HepG2 (cell line): Measurements from ENCODE around the gene HLA-F. TPM values are rescaled to one million over a fixed set of nuclear protein-coding genes. Genes with fewer than 3 reads are reported as not detected.

ENCODE experiments used
- ATAC-seq: fragments of 200-7000 bp; cut with Tn5 transposase; 3 replicates; pipeline ENCODE4 v1.9.1; 2020; ENCODE audit warnings: mild to moderate bottlenecking, moderate library complexity
- BruUV-seq: library from RNA; stranded (reverse); fragments of 400-500 nt; replicated peaks from 2 replicates; lab custom pipeline; 2021; lab: Mats Ljungman, UMichigan
- CTCF ChIA-PET: fragments of 300-600 bp; formaldehyde crosslinking; extraction: SDS; loops from one replicate; lab custom pipeline; 2021; ENCODE audit warnings: low total read pairs, inconsistent platforms, low intra/inter-chr PET ratio; lab: Yijun Ruan, JAX
- POLR2A ChIA-PET: fragments of 350-600 bp; sonication (Branson Sonifier 250); formaldehyde crosslinking; loops from one replicate; lab custom pipeline; 2020; ENCODE audit warnings: antibody characterized with exemption, inconsistent platforms; lab: Yijun Ruan, JAX
- DNase-seq: peaks from one replicate; pipeline ENCODE4 v3.0.0-alpha.2; 2015; ENCODE audit warnings: low spot score
- FAIRE-seq: peaks from 3 replicates; lab custom pipeline; 2011; peaks lifted over from hg19 to GRCh38; lab: Jason Lieb, UNC
- H2AFZ ChIP-seq: one replicate; pipeline ENCODE4 v1.6.1; 2011; ENCODE audit warnings: low read length, inconsistent platforms
- H3K27ac ChIP-seq: fragments of 300-600 bp; 3 replicates; pipeline ENCODE4 v1.8.0; 2011; ENCODE audit warnings: mixed run types, mild to moderate bottlenecking, mixed read lengths, low read length, inconsistent platforms; ENCODE audit not compliant: insufficient read depth; ENCODE audit errors: extremely low read length
- H3K27me3 ChIP-seq, 2 experiments: fragments of 200-600 bp in 1 of 2; 2 replicates in 1 of 2; 3 replicates in 1 of 2; pipeline versions ENCODE4 v1.6.0 to v1.8.0; 2011; ENCODE audit warnings: low read length in 2 of 2, mild to moderate bottlenecking in 2 of 2, moderate library complexity in 2 of 2, inconsistent platforms in 1 of 2; ENCODE audit not compliant: insufficient read depth in 2 of 2, control insufficient read depth in 1 of 2
- H3K36me3 ChIP-seq, 2 experiments: fragments of 200-600 bp in 1 of 2; replicated peaks in 1 of 2; 2 replicates in 1 of 2; 3 replicates in 1 of 2; pipeline versions ENCODE4 v1.5.1 to v1.8.0; 2011; ENCODE audit warnings: low read length in 2 of 2, inconsistent platforms in 1 of 2; ENCODE audit not compliant: insufficient read depth in 2 of 2, control insufficient read depth in 1 of 2
- H3K4me1 ChIP-seq: 2 replicates; pipeline ENCODE4 v1.5.1; 2012; ENCODE audit warnings: low read length, inconsistent platforms; ENCODE audit not compliant: insufficient read depth
- H3K4me2 ChIP-seq: 2 replicates; pipeline ENCODE4 v1.6.0; 2011; ENCODE audit warnings: low read depth, low read length, inconsistent platforms
- H3K4me3 ChIP-seq, 3 experiments: fragments of 200-600 bp in 1 of 3; sonication (generic), shearing (Covaris generic) in 1 of 3; replicated peaks in 1 of 3; 2 replicates each; pipeline ENCODE4 v1.5.1; 2011 to 2016; ENCODE audit warnings: low read length in 3 of 3, inconsistent platforms in 2 of 3, low read depth in 2 of 3, mild to moderate bottlenecking in 2 of 3, control low read depth in 1 of 3, mixed read lengths in 1 of 3; ENCODE audit not compliant: insufficient read depth in 1 of 3
- H3K79me2 ChIP-seq: one replicate; pipeline ENCODE4 v1.6.1; 2011; ENCODE audit warnings: low read length, inconsistent platforms; ENCODE audit not compliant: insufficient read depth
- H3K9ac ChIP-seq: 2 replicates; pipeline ENCODE4 v1.6.0; 2011; ENCODE audit warnings: mild to moderate bottlenecking, low read depth, low read length, inconsistent platforms; ENCODE audit not compliant: insufficient read depth
- H3K9me3 ChIP-seq: 2 replicates; pipeline ENCODE4 v1.5.1; 2012; ENCODE audit warnings: mild to moderate bottlenecking, low read length
- H4K20me1 ChIP-seq: 2 replicates; pipeline ENCODE4 v1.6.0; 2011; ENCODE audit warnings: inconsistent platforms, mild to moderate bottlenecking, low read length, moderate library complexity; ENCODE audit not compliant: insufficient read depth
- MIER2 ChIP-seq: IDR thresholded peaks from 2 replicates; pipeline ENCODE4 v1.6.1; 2016; ENCODE audit warnings: missing biosample characterization, missing genetic modification reagents
- SYNCRIP ChIP-seq: fragments of 200-400 bp; formaldehyde crosslinking; IDR thresholded peaks from 2 replicates; pipeline ENCODE4 v1.6.1; 2018; ENCODE audit warnings: mild to moderate bottlenecking, low read depth, low read length; ENCODE audit not compliant: insufficient read depth
- WGBS: methylation state at CpG from one replicate; pipeline ENCODE4 v1.1.6; 2017; ENCODE audit warnings: low lambda C conversion rate; 5-methylcytosine and 5-hydroxymethylcytosine counted together
- in situ Hi-C: cut with HindIII; loops from 2 replicates; pipeline ENCODE4 v1.10.0; 2017; ENCODE audit warnings: low pct_unique_long_range_greater_than_20kb; ENCODE audit not compliant: extremely low pct_ligation_motif_present
- intact Hi-C: fragments of 100-400 bp; cut with micrococcal nuclease; formaldehyde crosslinking; loops from one replicate; pipeline ENCODE4 v1.10.0; 2022; ENCODE audit not compliant: unreplicated experiment
- polyA plus RNA-seq, 8 experiments: library from polyadenylated mRNA; depleted of rRNA in 3 of 8; stranded (reverse) in 7 of 8; unstranded in 1 of 8; fragments of >200 nt; fragmentation: Illumina TruSeq in 4 of 8; extraction: Trizol in 4 of 8; gene quantifications; 2 replicates each; pipeline versions ENCODE4 v1.2.1 to v1.2.3, GENCODE V29; 2011 to 2016; ENCODE audit warnings: low read depth in 4 of 8, missing spikeins in 1 of 8, mixed read lengths in 1 of 8; ENCODE audit not compliant: insufficient read depth in 1 of 8
- total RNA-seq, 5 experiments: library from RNA; depleted of rRNA; stranded (reverse); fragments of >200 nt; fragmentation: Illumina TruSeq; extraction: Trizol; gene quantifications; 2 replicates each; pipeline ENCODE4 v1.2.3, GENCODE V29; 2016; ENCODE audit warnings: low read depth in 1 of 5
- TF ChIP-seq, protein P1 (sequence below), 2 experiments: IDR thresholded peaks; 2 replicates each; pipeline ENCODE4 v1.6.1; 2011 to 2012; ENCODE audit warnings: low read length in 2 of 2, borderline replicate concordance in 1 of 2, low read depth in 1 of 2, mild to moderate bottlenecking in 1 of 2, moderate library complexity in 1 of 2

Gene HLA-F
- total and polyA plus RNA-seq, 2 of the 13 experiments (the other 11 are each of a cell fraction or from before 2014, with no cell fraction given) = 6.0 to 6.1 TPM

DNA sequence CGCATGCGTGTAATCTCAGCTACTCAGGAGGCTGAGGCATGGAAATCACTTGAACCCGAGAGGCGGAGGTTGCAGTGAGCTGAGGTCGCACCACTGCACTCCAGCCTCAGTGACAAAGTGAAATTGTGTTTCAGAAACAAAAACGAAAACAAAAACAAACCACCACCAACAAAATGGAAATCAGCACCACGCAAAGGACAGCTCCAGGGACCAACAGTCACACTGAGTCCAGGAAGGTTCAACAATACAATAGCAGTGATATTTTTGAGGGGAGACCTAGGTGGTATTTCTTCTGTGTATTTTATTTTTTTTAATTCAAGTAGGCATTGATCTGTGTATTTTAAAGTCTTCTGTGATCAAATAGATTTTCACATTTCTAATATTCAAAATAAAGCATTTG, 9.8 kb downstream of the HLA-F start:
- Histone ChIP-seq H3K9me3 (no peaks in the 10 kb centered on the region), H3K4me1 (peaks cover 5% of the 10 kb centered on the region; the same call in 1 of the 2 replicates), H3K27ac (no peak overlapping the region), H3K4me2 (no peak overlapping the region), H3K9ac (no peak overlapping the region), H3K36me3 (no peaks in the 10 kb centered on the region), H3K27me3 (no peaks in the 10 kb centered on the region), H2AFZ (no peak overlapping the region), H3K79me2 (no peaks in the 10 kb centered on the region), H4K20me1 (no peaks in the 10 kb centered on the region), H3K4me3 (no peak overlapping the region)
- WGBS = 70% methylated on average over 7 of the region's 7 CpGs
- TF ChIP-seq, protein P1, sequence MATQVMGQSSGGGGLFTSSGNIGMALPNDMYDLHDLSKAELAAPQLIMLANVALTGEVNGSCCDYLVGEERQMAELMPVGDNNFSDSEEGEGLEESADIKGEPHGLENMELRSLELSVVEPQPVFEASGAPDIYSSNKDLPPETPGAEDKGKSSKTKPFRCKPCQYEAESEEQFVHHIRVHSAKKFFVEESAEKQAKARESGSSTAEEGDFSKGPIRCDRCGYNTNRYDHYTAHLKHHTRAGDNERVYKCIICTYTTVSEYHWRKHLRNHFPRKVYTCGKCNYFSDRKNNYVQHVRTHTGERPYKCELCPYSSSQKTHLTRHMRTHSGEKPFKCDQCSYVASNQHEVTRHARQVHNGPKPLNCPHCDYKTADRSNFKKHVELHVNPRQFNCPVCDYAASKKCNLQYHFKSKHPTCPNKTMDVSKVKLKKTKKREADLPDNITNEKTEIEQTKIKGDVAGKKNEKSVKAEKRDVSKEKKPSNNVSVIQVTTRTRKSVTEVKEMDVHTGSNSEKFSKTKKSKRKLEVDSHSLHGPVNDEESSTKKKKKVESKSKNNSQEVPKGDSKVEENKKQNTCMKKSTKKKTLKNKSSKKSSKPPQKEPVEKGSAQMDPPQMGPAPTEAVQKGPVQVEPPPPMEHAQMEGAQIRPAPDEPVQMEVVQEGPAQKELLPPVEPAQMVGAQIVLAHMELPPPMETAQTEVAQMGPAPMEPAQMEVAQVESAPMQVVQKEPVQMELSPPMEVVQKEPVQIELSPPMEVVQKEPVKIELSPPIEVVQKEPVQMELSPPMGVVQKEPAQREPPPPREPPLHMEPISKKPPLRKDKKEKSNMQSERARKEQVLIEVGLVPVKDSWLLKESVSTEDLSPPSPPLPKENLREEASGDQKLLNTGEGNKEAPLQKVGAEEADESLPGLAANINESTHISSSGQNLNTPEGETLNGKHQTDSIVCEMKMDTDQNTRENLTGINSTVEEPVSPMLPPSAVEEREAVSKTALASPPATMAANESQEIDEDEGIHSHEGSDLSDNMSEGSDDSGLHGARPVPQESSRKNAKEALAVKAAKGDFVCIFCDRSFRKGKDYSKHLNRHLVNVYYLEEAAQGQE (IDR thresholded peaks at IDR 0.05; ENCODE audit: borderline replicate concordance in 1 of 2, low read depth in 1 of 2, low read length in 2 of 2) = peak; percentile 9 to 86
- TF ChIP-seq SYNCRIP (no peak), MIER2 (peak; percentile 75; the same call in 1 of the 2 replicates)
- BruUV-seq = no TSS peak
- FAIRE-seq (no peak), ATAC-seq (no peak), DNase-seq (no peak)
- in situ Hi-C loops (no loop called here), intact Hi-C loops (no loop called here)
- POLR2A ChIA-PET = no interaction called here
- CTCF ChIA-PET = no interaction called here
